ENCODE results near the gene ZYG11B.

GRCh38 chr1:52753169-52753568 is 26.9 kb downstream of the ZYG11B start:
- TF ChIP-seq RARB (CRISPR knock-in tag; IDR thresholded peaks at IDR 0.05) (no peak), ARNTL (CRISPR knock-in tag; IDR thresholded peaks at IDR 0.05; ENCODE audit: borderline replicate concordance, low read depth) (no peak), PATZ1 (CRISPR knock-in tag; IDR thresholded peaks at IDR 0.05; ENCODE audit: borderline replicate concordance) (no peak), BACH2 (CRISPR knock-in tag; IDR thresholded peaks at IDR 0.05; ENCODE audit: borderline replicate concordance) (no peak), TCF4 (CRISPR knock-in tag; IDR thresholded peaks at IDR 0.05; ENCODE audit: borderline replicate concordance) (no peak), ZNF8 (CRISPR knock-in tag; IDR thresholded peaks at IDR 0.05) (no peak), ESRRG (CRISPR knock-in tag; IDR thresholded peaks at IDR 0.05) (no peak), CREB5 (CRISPR knock-in tag; IDR thresholded peaks at IDR 0.05; ENCODE audit: low read depth) (no peak), GLIS3 (CRISPR knock-in tag; IDR thresholded peaks at IDR 0.05) (no peak), ZFP3 (CRISPR knock-in tag; IDR thresholded peaks at IDR 0.05) (no peak), ZNF70 (CRISPR knock-in tag; IDR thresholded peaks at IDR 0.05) (no peak), ZFP30 (CRISPR knock-in tag; IDR thresholded peaks at IDR 0.05) (no peak)
